HepG2 (cell line): ENCODE measurements around the gene STUM. TPM values are rescaled to one million over a fixed set of nuclear protein-coding genes. Genes with fewer than 3 reads are reported as not detected.

Source experiments
- ATAC-seq: fragments of 200-7000 bp; cut with Tn5 transposase; 3 replicates; pipeline ENCODE4 v1.9.1; 2020; ENCODE audit warnings: mild to moderate bottlenecking, moderate library complexity
- BruUV-seq: library from RNA; stranded (reverse); fragments of 400-500 nt; replicated peaks from 2 replicates; lab custom pipeline; 2021; lab: Mats Ljungman, UMichigan
- CTCF ChIA-PET: fragments of 300-600 bp; formaldehyde crosslinking; extraction: SDS; loops from one replicate; lab custom pipeline; 2021; ENCODE audit warnings: low total read pairs, inconsistent platforms, low intra/inter-chr PET ratio; lab: Yijun Ruan, JAX
- POLR2A ChIA-PET: fragments of 350-600 bp; sonication (Branson Sonifier 250); formaldehyde crosslinking; loops from one replicate; lab custom pipeline; 2020; ENCODE audit warnings: antibody characterized with exemption, inconsistent platforms; lab: Yijun Ruan, JAX
- DNase-seq: peaks from one replicate; pipeline ENCODE4 v3.0.0-alpha.2; 2015; ENCODE audit warnings: low spot score
- FAIRE-seq: peaks from 3 replicates; lab custom pipeline; 2011; peaks lifted over from hg19 to GRCh38; lab: Jason Lieb, UNC
- H2AFZ ChIP-seq: one replicate; pipeline ENCODE4 v1.6.1; 2011; ENCODE audit warnings: low read length, inconsistent platforms
- H3K27ac ChIP-seq: fragments of 300-600 bp; 3 replicates; pipeline ENCODE4 v1.8.0; 2011; ENCODE audit warnings: mixed run types, mild to moderate bottlenecking, mixed read lengths, low read length, inconsistent platforms; ENCODE audit not compliant: insufficient read depth; ENCODE audit errors: extremely low read length
- H3K27me3 ChIP-seq, 2 experiments: fragments of 200-600 bp in 1 of 2; 2 replicates in 1 of 2; 3 replicates in 1 of 2; pipeline versions ENCODE4 v1.6.0 to v1.8.0; 2011; ENCODE audit warnings: low read length in 2 of 2, mild to moderate bottlenecking in 2 of 2, moderate library complexity in 2 of 2, inconsistent platforms in 1 of 2; ENCODE audit not compliant: insufficient read depth in 2 of 2, control insufficient read depth in 1 of 2
- H3K36me3 ChIP-seq, 2 experiments: fragments of 200-600 bp in 1 of 2; replicated peaks in 1 of 2; 2 replicates in 1 of 2; 3 replicates in 1 of 2; pipeline versions ENCODE4 v1.5.1 to v1.8.0; 2011; ENCODE audit warnings: low read length in 2 of 2, inconsistent platforms in 1 of 2; ENCODE audit not compliant: insufficient read depth in 2 of 2, control insufficient read depth in 1 of 2
- H3K4me1 ChIP-seq: 2 replicates; pipeline ENCODE4 v1.5.1; 2012; ENCODE audit warnings: low read length, inconsistent platforms; ENCODE audit not compliant: insufficient read depth
- H3K4me2 ChIP-seq: 2 replicates; pipeline ENCODE4 v1.6.0; 2011; ENCODE audit warnings: low read depth, low read length, inconsistent platforms
- H3K4me3 ChIP-seq, 3 experiments: fragments of 200-600 bp in 1 of 3; sonication (generic), shearing (Covaris generic) in 1 of 3; replicated peaks in 1 of 3; 2 replicates each; pipeline ENCODE4 v1.5.1; 2011 to 2016; ENCODE audit warnings: low read length in 3 of 3, inconsistent platforms in 2 of 3, low read depth in 2 of 3, mild to moderate bottlenecking in 2 of 3, control low read depth in 1 of 3, mixed read lengths in 1 of 3; ENCODE audit not compliant: insufficient read depth in 1 of 3
- H3K79me2 ChIP-seq: one replicate; pipeline ENCODE4 v1.6.1; 2011; ENCODE audit warnings: low read length, inconsistent platforms; ENCODE audit not compliant: insufficient read depth
- H3K9ac ChIP-seq: 2 replicates; pipeline ENCODE4 v1.6.0; 2011; ENCODE audit warnings: mild to moderate bottlenecking, low read depth, low read length, inconsistent platforms; ENCODE audit not compliant: insufficient read depth
- H3K9me3 ChIP-seq: 2 replicates; pipeline ENCODE4 v1.5.1; 2012; ENCODE audit warnings: mild to moderate bottlenecking, low read length
- H4K20me1 ChIP-seq: 2 replicates; pipeline ENCODE4 v1.6.0; 2011; ENCODE audit warnings: inconsistent platforms, mild to moderate bottlenecking, low read length, moderate library complexity; ENCODE audit not compliant: insufficient read depth
- AHDC1 ChIP-seq: sonication (generic); formaldehyde crosslinking; IDR thresholded peaks from 2 replicates; pipeline ENCODE4 v1.5.1; 2020; ENCODE audit warnings: mild to moderate bottlenecking, missing genetic modification reagents, borderline replicate concordance
- CENPT ChIP-seq: sonication (generic); formaldehyde crosslinking; IDR thresholded peaks from 2 replicates; pipeline ENCODE4 v1.8.0; 2022; ENCODE audit warnings: low read depth, mild to moderate bottlenecking, moderate library complexity, missing genetic modification reagents
- NCOA5 ChIP-seq: sonication (generic); formaldehyde crosslinking; IDR thresholded peaks from 2 replicates; pipeline ENCODE4 v1.4.0; 2020; ENCODE audit warnings: missing genetic modification reagents
- NFRKB ChIP-seq: fragments of 450-650 bp; IDR thresholded peaks from 2 replicates; pipeline ENCODE4 v1.6.1; 2017
- SCMH1 ChIP-seq: sonication (generic); formaldehyde crosslinking; IDR thresholded peaks from 2 replicates; pipeline ENCODE4 v1.9.0; 2021; ENCODE audit warnings: missing genetic modification reagents, mild to moderate bottlenecking, borderline replicate concordance
- TAF1 ChIP-seq: sonication (generic); formaldehyde crosslinking; IDR thresholded peaks from 2 replicates; pipeline ENCODE4 v1.4.0; 2020; ENCODE audit warnings: missing genetic modification reagents
- TSC22D2 ChIP-seq: sonication (generic); formaldehyde crosslinking; IDR thresholded peaks from 2 replicates; pipeline ENCODE4 v1.5.1; 2020; ENCODE audit warnings: missing genetic modification reagents, mild to moderate bottlenecking, borderline replicate concordance
- ZNF101 ChIP-seq: sonication (generic); formaldehyde crosslinking; IDR thresholded peaks from 2 replicates; pipeline ENCODE4 v1.4.0; 2020; ENCODE audit warnings: mild to moderate bottlenecking, low read depth, missing genetic modification reagents, borderline replicate concordance
- ZNF142 ChIP-seq: sonication (generic); formaldehyde crosslinking; IDR thresholded peaks from 2 replicates; pipeline ENCODE4 v1.4.0; 2020; ENCODE audit warnings: missing genetic modification reagents
- ZNF678 ChIP-seq: sonication (generic); formaldehyde crosslinking; IDR thresholded peaks from 2 replicates; pipeline ENCODE4 v1.4.0; 2020; ENCODE audit warnings: mild to moderate bottlenecking, missing genetic modification reagents
- WGBS: methylation state at CpG from one replicate; pipeline ENCODE4 v1.1.6; 2017; ENCODE audit warnings: low lambda C conversion rate; 5-methylcytosine and 5-hydroxymethylcytosine counted together
- in situ Hi-C: cut with HindIII; loops from 2 replicates; pipeline ENCODE4 v1.10.0; 2017; ENCODE audit warnings: low pct_unique_long_range_greater_than_20kb; ENCODE audit not compliant: extremely low pct_ligation_motif_present
- intact Hi-C: fragments of 100-400 bp; cut with micrococcal nuclease; formaldehyde crosslinking; loops from one replicate; pipeline ENCODE4 v1.10.0; 2022; ENCODE audit not compliant: unreplicated experiment
- polyA plus RNA-seq, 8 experiments: library from polyadenylated mRNA; depleted of rRNA in 3 of 8; stranded (reverse) in 7 of 8; unstranded in 1 of 8; fragments of >200 nt; fragmentation: Illumina TruSeq in 4 of 8; extraction: Trizol in 4 of 8; gene quantifications; 2 replicates each; pipeline versions ENCODE4 v1.2.1 to v1.2.3, GENCODE V29; 2011 to 2016; ENCODE audit warnings: low read depth in 4 of 8, missing spikeins in 1 of 8, mixed read lengths in 1 of 8; ENCODE audit not compliant: insufficient read depth in 1 of 8
- total RNA-seq, 5 experiments: library from RNA; depleted of rRNA; stranded (reverse); fragments of >200 nt; fragmentation: Illumina TruSeq; extraction: Trizol; gene quantifications; 2 replicates each; pipeline ENCODE4 v1.2.3, GENCODE V29; 2016; ENCODE audit warnings: low read depth in 1 of 5

Gene STUM
- total and polyA plus RNA-seq, 2 of the 13 experiments (the other 11 are each of a cell fraction or from before 2014, with no cell fraction given): not detected

DNA sequence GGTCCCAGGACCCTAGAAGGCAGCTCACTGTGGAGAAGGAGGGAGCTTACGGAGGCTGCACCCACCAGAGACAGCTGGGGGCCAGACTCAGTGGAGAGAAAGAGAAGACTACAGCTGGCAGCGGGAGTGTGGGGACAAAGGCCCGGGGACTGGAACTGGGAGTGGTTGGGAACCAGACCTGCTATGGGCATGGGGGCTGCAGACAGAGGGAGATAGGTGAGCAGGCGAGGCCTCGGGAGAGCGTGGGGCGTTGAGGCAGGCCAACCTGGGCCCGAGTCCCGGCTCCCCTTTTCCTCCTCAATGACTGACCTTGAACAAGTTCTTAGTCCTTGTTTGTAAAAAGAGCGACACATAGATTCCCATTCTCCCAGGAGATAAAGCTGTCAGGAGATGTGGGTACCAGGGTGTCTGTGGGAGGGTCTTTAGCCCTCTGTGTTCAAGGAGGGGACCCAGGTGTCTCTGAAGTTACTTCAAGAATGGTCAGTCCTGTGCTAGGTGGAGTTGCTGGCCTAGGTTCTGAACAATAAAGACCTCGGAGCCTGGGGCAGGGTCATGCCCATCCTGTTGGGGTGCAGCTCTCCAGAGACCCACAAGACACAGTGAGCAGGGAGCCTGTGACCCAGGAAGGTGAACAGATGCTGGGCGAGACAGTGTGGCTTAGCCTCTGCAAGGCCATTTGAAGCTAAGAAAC, 102.6 kb downstream of the STUM start:
- H3K36me3 ChIP-seq: no peaks in the 10 kb centered on the region
- no peak for FAIRE-seq

More for the DNA sequence above, 102.6 kb downstream of the STUM start:
- H3K4me2 ChIP-seq: no peak overlapping the region
- intact Hi-C loops: no loop called here
- H3K27me3 ChIP-seq: peaks cover 11 to 58% of the 10 kb centered on the region in 2 experiments; a peak in 4 of 5 replicates
- DNase-seq: no peak
- no peak overlapping the region for H3K9ac ChIP-seq
- WGBS: 40% methylated on average over 11 of the region's 12 CpGs
- ChIA-PET CTCF (no interaction called here), POLR2A (no interaction called here)
- no peaks in the 10 kb centered on the region for H3K79me2 ChIP-seq
- no peak overlapping the region for H2AFZ ChIP-seq
- TF ChIP-seq ZNF101 (CRISPR knock-in tag) (no peak), NCOA5 (CRISPR knock-in tag) (no peak), CENPT (CRISPR knock-in tag) (no peak), TSC22D2 (CRISPR knock-in tag) (no peak), AHDC1 (no peak), ZNF678 (CRISPR knock-in tag) (no peak), NFRKB (no peak), TAF1 (CRISPR knock-in tag) (no peak), ZNF142 (no peak), SCMH1 (no peak)
- no peaks in the 10 kb centered on the region for H4K20me1 ChIP-seq
- in situ Hi-C loops: no loop called here
- no peak for ATAC-seq
- no peaks in the 10 kb centered on the region for H3K9me3 ChIP-seq
- no peaks in the 10 kb centered on the region for H3K4me1 ChIP-seq
- no TSS peak for BruUV-seq
- H3K27ac ChIP-seq: no peak overlapping the region
- H3K4me3 ChIP-seq: no peak overlapping the region
